HepG2 (cell line): ENCODE results near the gene ING1. TPM values are rescaled to one million over a fixed set of nuclear protein-coding genes. Genes with fewer than 3 reads are reported as not detected.

Experiments used
- ATAC-seq: fragments of 200-7000 bp; cut with Tn5 transposase; 3 replicates; pipeline ENCODE4 v1.9.1; 2020; ENCODE audit warnings: mild to moderate bottlenecking, moderate library complexity
- BruUV-seq: library from RNA; stranded (reverse); fragments of 400-500 nt; replicated peaks from 2 replicates; lab custom pipeline; 2021; lab: Mats Ljungman, UMichigan
- CTCF ChIA-PET: fragments of 300-600 bp; formaldehyde crosslinking; extraction: SDS; loops from one replicate; lab custom pipeline; 2021; ENCODE audit warnings: low total read pairs, inconsistent platforms, low intra/inter-chr PET ratio; lab: Yijun Ruan, JAX
- POLR2A ChIA-PET: fragments of 350-600 bp; sonication (Branson Sonifier 250); formaldehyde crosslinking; loops from one replicate; lab custom pipeline; 2020; ENCODE audit warnings: antibody characterized with exemption, inconsistent platforms; lab: Yijun Ruan, JAX
- DNase-seq: peaks from one replicate; pipeline ENCODE4 v3.0.0-alpha.2; 2015; ENCODE audit warnings: low spot score
- FAIRE-seq: peaks from 3 replicates; lab custom pipeline; 2011; peaks lifted over from hg19 to GRCh38; lab: Jason Lieb, UNC
- H2AFZ ChIP-seq: one replicate; pipeline ENCODE4 v1.6.1; 2011; ENCODE audit warnings: low read length, inconsistent platforms
- H3K27ac ChIP-seq: fragments of 300-600 bp; 3 replicates; pipeline ENCODE4 v1.8.0; 2011; ENCODE audit warnings: mixed run types, mild to moderate bottlenecking, mixed read lengths, low read length, inconsistent platforms; ENCODE audit not compliant: insufficient read depth; ENCODE audit errors: extremely low read length
- H3K27me3 ChIP-seq, 2 experiments: fragments of 200-600 bp in 1 of 2; 2 replicates in 1 of 2; 3 replicates in 1 of 2; pipeline versions ENCODE4 v1.6.0 to v1.8.0; 2011; ENCODE audit warnings: low read length in 2 of 2, mild to moderate bottlenecking in 2 of 2, moderate library complexity in 2 of 2, inconsistent platforms in 1 of 2; ENCODE audit not compliant: insufficient read depth in 2 of 2, control insufficient read depth in 1 of 2
- H3K36me3 ChIP-seq, 2 experiments: fragments of 200-600 bp in 1 of 2; replicated peaks in 1 of 2; 2 replicates in 1 of 2; 3 replicates in 1 of 2; pipeline versions ENCODE4 v1.5.1 to v1.8.0; 2011; ENCODE audit warnings: low read length in 2 of 2, inconsistent platforms in 1 of 2; ENCODE audit not compliant: insufficient read depth in 2 of 2, control insufficient read depth in 1 of 2
- H3K4me1 ChIP-seq: 2 replicates; pipeline ENCODE4 v1.5.1; 2012; ENCODE audit warnings: low read length, inconsistent platforms; ENCODE audit not compliant: insufficient read depth
- H3K4me2 ChIP-seq: 2 replicates; pipeline ENCODE4 v1.6.0; 2011; ENCODE audit warnings: low read depth, low read length, inconsistent platforms
- H3K4me3 ChIP-seq, 3 experiments: fragments of 200-600 bp in 1 of 3; sonication (generic), shearing (Covaris generic) in 1 of 3; replicated peaks in 1 of 3; 2 replicates each; pipeline ENCODE4 v1.5.1; 2011 to 2016; ENCODE audit warnings: low read length in 3 of 3, inconsistent platforms in 2 of 3, low read depth in 2 of 3, mild to moderate bottlenecking in 2 of 3, control low read depth in 1 of 3, mixed read lengths in 1 of 3; ENCODE audit not compliant: insufficient read depth in 1 of 3
- H3K79me2 ChIP-seq: one replicate; pipeline ENCODE4 v1.6.1; 2011; ENCODE audit warnings: low read length, inconsistent platforms; ENCODE audit not compliant: insufficient read depth
- H3K9ac ChIP-seq: 2 replicates; pipeline ENCODE4 v1.6.0; 2011; ENCODE audit warnings: mild to moderate bottlenecking, low read depth, low read length, inconsistent platforms; ENCODE audit not compliant: insufficient read depth
- H3K9me3 ChIP-seq: 2 replicates; pipeline ENCODE4 v1.5.1; 2012; ENCODE audit warnings: mild to moderate bottlenecking, low read length
- H4K20me1 ChIP-seq: 2 replicates; pipeline ENCODE4 v1.6.0; 2011; ENCODE audit warnings: inconsistent platforms, mild to moderate bottlenecking, low read length, moderate library complexity; ENCODE audit not compliant: insufficient read depth
- HNRNPH1 ChIP-seq: fragments of 200-400 bp; formaldehyde crosslinking; optimal IDR thresholded peaks from 2 replicates; pipeline ENCODE3; 2017; ENCODE audit warnings: mild to moderate bottlenecking, low read depth, low read length
- IKZF5 ChIP-seq: IDR thresholded peaks from 2 replicates; pipeline ENCODE4 v1.6.1; 2018; ENCODE audit warnings: missing genetic modification reagents, mild to moderate bottlenecking, missing compliant biosample characterization
- IRF1 ChIP-seq: sonication (generic); formaldehyde crosslinking; IDR thresholded peaks from 2 replicates; pipeline ENCODE4 v1.4.0; 2020; ENCODE audit warnings: low read depth, mild to moderate bottlenecking, missing genetic modification reagents
- MAF1 ChIP-seq: sonication (generic); formaldehyde crosslinking; IDR thresholded peaks from 2 replicates; pipeline ENCODE4 v1.5.0; 2020; ENCODE audit warnings: missing genetic modification reagents, borderline replicate concordance
- NR2F6 ChIP-seq, 2 experiments: IDR thresholded peaks; 2 replicates each; pipeline ENCODE4 v1.6.1; 2016; ENCODE audit warnings: antibody characterized with exemption in 1 of 2, mild to moderate bottlenecking in 1 of 2
- RFXANK ChIP-seq: IDR thresholded peaks from 2 replicates; pipeline ENCODE4 v1.6.1; 2016
- SKIL ChIP-seq: sonication (generic); formaldehyde crosslinking; IDR thresholded peaks from 2 replicates; pipeline ENCODE4 v1.8.0; 2022; ENCODE audit warnings: missing genetic modification reagents, mild to moderate bottlenecking, moderate library complexity, borderline replicate concordance
- TCF7 ChIP-seq: sonication (generic); IDR thresholded peaks from 2 replicates; pipeline ENCODE4 v1.6.1; 2016; ENCODE audit warnings: antibody characterized with exemption, low read depth
- ZFP90 ChIP-seq: sonication (generic); formaldehyde crosslinking; IDR thresholded peaks from 2 replicates; pipeline ENCODE4 v1.8.0; 2022; ENCODE audit warnings: missing genetic modification reagents, mild to moderate bottlenecking, inconsistent platforms, borderline replicate concordance
- ZMYM2 ChIP-seq: sonication (generic); formaldehyde crosslinking; IDR thresholded peaks from 2 replicates; pipeline ENCODE4 v1.8.0; 2022; ENCODE audit warnings: mild to moderate bottlenecking, missing genetic modification reagents
- ZNF407 ChIP-seq: sonication (generic); formaldehyde crosslinking; IDR thresholded peaks from one replicate; pipeline ENCODE4 v1.5.1; 2020; ENCODE audit warnings: mild to moderate bottlenecking, missing genetic modification reagents; ENCODE audit errors: not compliant biosample characterization
- WGBS: methylation state at CpG from one replicate; pipeline ENCODE4 v1.1.6; 2017; ENCODE audit warnings: low lambda C conversion rate; 5-methylcytosine and 5-hydroxymethylcytosine counted together
- in situ Hi-C: cut with HindIII; loops from 2 replicates; pipeline ENCODE4 v1.10.0; 2017; ENCODE audit warnings: low pct_unique_long_range_greater_than_20kb; ENCODE audit not compliant: extremely low pct_ligation_motif_present
- intact Hi-C: fragments of 100-400 bp; cut with micrococcal nuclease; formaldehyde crosslinking; loops from one replicate; pipeline ENCODE4 v1.10.0; 2022; ENCODE audit not compliant: unreplicated experiment
- polyA plus RNA-seq, 8 experiments: library from polyadenylated mRNA; depleted of rRNA in 3 of 8; stranded (reverse) in 7 of 8; unstranded in 1 of 8; fragments of >200 nt; fragmentation: Illumina TruSeq in 4 of 8; extraction: Trizol in 4 of 8; gene quantifications; 2 replicates each; pipeline versions ENCODE4 v1.2.1 to v1.2.3, GENCODE V29; 2011 to 2016; ENCODE audit warnings: low read depth in 4 of 8, missing spikeins in 1 of 8, mixed read lengths in 1 of 8; ENCODE audit not compliant: insufficient read depth in 1 of 8
- total RNA-seq, 5 experiments: library from RNA; depleted of rRNA; stranded (reverse); fragments of >200 nt; fragmentation: Illumina TruSeq; extraction: Trizol; gene quantifications; 2 replicates each; pipeline ENCODE4 v1.2.3, GENCODE V29; 2016; ENCODE audit warnings: low read depth in 1 of 5

Gene ING1
- total and polyA plus RNA-seq, 2 of the 13 experiments (the other 11 are each of a cell fraction or from before 2014, with no cell fraction given): 8.1 to 16.1 TPM

- CTCF ChIA-PET: no interaction called here
- no peaks in the 10 kb centered on the region for H3K4me1 ChIP-seq
- no TSS peak for BruUV-seq
- no peaks in the 10 kb centered on the region for H3K27me3 ChIP-seq
- intact Hi-C loops (no loop called here), in situ Hi-C loops (no loop called here)
- H2AFZ ChIP-seq: no peak overlapping the region
- H3K4me3 ChIP-seq: no peak overlapping the region
- no peak overlapping the region for H3K4me2 ChIP-seq
- H4K20me1 ChIP-seq: no peaks in the 10 kb centered on the region
- H3K9ac ChIP-seq: no peak overlapping the region
- no peak overlapping the region for H3K27ac ChIP-seq
- no peaks in the 10 kb centered on the region for H3K79me2 ChIP-seq
- H3K9me3 ChIP-seq: no peaks in the 10 kb centered on the region; the same call in 1 of the 2 replicates
- peaks cover 14 to 63% of the 10 kb centered on the region in 2 experiments; a peak in 4 of 5 replicates for H3K36me3 ChIP-seq
- POLR2A ChIA-PET: no interaction called here
- 100% methylated on average over 5 of the region's 8 CpGs for WGBS
- DNase-seq (no peak), FAIRE-seq (no peak), ATAC-seq (no peak)
- no peak for TF ChIP-seq ZNF407 (CRISPR knock-in tag)
- no peak for TF ChIP-seq IKZF5 (CRISPR knock-in tag)
- no peak for TF ChIP-seq ZMYM2
- TF ChIP-seq RFXANK: no peak
- TF ChIP-seq TCF7: no peak
- TF ChIP-seq IRF1 (CRISPR knock-in tag): no peak
- TF ChIP-seq HNRNPH1: no peak
- TF ChIP-seq NR2F6 (IDR thresholded peaks at IDR 0.05): no peak
- no peak for TF ChIP-seq NR2F6 (CRISPR knock-in tag; IDR thresholded peaks at IDR 0.05)
- no peak for TF ChIP-seq ZFP90 (CRISPR knock-in tag)
- TF ChIP-seq MAF1 (CRISPR knock-in tag): no peak
- TF ChIP-seq SKIL (CRISPR knock-in tag): no peak
- TF ChIP-seq, all 625 proteins: peak for 0
Measured at GRCh38 chr13:110666255-110666533, 47.3 kb upstream of the ING1 start.
